Measurements from ENCODE around the gene CLCF1. TPM values are rescaled to one million over a fixed set of nuclear protein-coding genes. Genes with fewer than 3 reads are reported as not detected.

CLCF1 gene
- polyA plus RNA-seq, 1 donor from 2014 or later, result not detected

DNA sequence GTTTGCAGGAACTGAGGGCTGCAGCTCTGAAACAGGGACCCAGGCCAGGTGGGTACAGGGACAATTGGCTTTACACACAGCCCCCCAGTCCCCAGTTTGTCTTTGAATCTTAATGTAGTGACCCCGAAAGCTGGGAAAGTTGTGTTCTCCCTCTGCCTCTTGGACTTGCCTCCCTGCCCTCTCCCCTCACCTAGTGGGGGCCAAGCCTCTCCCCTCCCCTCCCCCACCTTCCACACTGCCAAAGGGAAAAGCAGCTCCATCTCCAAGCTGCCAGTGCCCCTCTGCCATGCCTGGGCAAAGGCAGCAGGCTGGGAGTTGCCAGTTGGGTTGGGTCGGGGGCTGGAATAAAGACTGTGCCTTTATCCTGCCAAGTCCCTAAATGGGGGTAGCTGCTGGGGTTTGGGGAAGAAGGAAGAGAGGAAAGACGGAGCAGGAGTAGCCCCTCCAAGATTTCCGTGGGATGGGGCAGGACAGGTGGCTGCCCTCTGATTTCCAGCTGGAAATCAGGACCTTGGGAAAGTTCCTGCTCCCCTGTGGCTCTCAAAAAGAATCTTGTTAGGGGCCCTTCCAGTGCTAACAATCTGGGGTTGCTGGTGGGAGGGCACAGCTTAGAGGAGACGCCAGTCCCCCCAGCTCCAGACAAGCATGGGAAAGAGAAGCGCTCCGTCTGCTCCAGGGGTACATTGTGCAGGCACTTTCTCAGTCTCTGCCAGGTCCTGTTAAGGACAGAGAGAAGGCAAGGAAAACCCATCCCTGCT lies 2.8 kb upstream of the CLCF1 start:
- H3K9me3 ChIP-seq (ENCODE audit: low read length), result no peaks in the 10 kb centered on the region
- H3F3A ChIP-seq (ENCODE audit: insufficient read depth, low read length, poor library complexity, severe bottlenecking), result no peaks in the 10 kb centered on the region
- H3K79me2 ChIP-seq (replicated peaks; ENCODE audit: insufficient read depth, low read length), result no peaks in the 10 kb centered on the region
- H3K9me2 ChIP-seq (ENCODE audit: insufficient read depth, low read length), result no peaks in the 10 kb centered on the region
- no peak overlapping the region for H3K4me3 ChIP-seq (ENCODE audit: low read length)
- TF ChIP-seq, protein P1, sequence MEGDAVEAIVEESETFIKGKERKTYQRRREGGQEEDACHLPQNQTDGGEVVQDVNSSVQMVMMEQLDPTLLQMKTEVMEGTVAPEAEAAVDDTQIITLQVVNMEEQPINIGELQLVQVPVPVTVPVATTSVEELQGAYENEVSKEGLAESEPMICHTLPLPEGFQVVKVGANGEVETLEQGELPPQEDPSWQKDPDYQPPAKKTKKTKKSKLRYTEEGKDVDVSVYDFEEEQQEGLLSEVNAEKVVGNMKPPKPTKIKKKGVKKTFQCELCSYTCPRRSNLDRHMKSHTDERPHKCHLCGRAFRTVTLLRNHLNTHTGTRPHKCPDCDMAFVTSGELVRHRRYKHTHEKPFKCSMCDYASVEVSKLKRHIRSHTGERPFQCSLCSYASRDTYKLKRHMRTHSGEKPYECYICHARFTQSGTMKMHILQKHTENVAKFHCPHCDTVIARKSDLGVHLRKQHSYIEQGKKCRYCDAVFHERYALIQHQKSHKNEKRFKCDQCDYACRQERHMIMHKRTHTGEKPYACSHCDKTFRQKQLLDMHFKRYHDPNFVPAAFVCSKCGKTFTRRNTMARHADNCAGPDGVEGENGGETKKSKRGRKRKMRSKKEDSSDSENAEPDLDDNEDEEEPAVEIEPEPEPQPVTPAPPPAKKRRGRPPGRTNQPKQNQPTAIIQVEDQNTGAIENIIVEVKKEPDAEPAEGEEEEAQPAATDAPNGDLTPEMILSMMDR (IDR thresholded peaks at IDR 0.05; ENCODE audit: poor library complexity, severe bottlenecking), result no peak
- TF ChIP-seq POLR2AphosphoS5 (IDR thresholded peaks at IDR 0.05) (no peak), EZH2 (IDR thresholded peaks at IDR 0.05; ENCODE audit: borderline replicate concordance, insufficient read depth, low read length, poor library complexity, severe bottlenecking) (no peak)
- H3K36me3 ChIP-seq (ENCODE audit: insufficient read depth, low read length), result no peaks in the 10 kb centered on the region
- H4K20me1 ChIP-seq (ENCODE audit: insufficient read depth), result no peaks in the 10 kb centered on the region
- H3K27me3 ChIP-seq (ENCODE audit: insufficient read depth, low read depth, low read length), result peaks cover 42% of the 10 kb centered on the region
- H3K27ac ChIP-seq (ENCODE audit: low read length), result no peak overlapping the region
- H2AFZ ChIP-seq (ENCODE audit: low read depth, low read length), result no peak overlapping the region
- H3K9ac ChIP-seq (ENCODE audit: low read length), result no peak overlapping the region
- no peak overlapping the region for H3K4me2 ChIP-seq (ENCODE audit: low read length)

DNA sequence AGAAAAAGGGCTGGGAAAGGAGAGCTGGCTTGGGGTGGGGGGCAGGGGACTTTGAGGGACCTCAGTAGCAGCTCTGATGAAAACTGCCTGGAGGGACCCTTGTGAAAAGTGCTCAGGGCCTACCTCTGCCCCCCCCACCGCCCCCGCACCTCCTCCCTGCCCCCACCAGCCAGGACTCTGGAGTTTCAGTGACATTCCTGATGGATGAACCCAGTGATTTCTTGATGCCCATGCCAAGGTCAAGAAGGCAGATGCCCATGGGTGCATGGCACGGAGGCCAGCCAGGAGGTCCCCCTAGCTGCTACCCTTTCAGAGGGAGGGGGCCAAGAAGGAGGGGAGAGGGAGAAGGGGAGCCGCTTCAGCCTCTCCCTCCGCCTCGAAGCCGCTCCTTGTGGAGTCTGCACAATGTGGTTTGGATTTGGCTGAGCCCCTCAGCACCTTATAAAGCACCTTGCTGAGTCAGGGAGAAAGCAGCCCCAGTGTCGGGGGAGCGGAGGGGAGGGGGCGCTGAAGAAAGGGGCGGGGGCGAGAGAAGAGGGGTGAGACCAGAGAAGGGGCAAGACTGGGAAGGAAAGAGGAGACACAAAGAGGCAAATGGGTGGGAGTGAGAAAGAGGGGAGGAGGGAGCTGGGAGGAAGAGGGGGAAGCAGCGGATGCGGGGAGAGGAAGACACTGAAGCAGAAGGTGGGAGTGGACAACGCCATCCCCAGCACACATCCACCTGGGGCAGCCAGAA lies 2.1 kb upstream of the CLCF1 start:
- H3K9me3 ChIP-seq (ENCODE audit: low read length), result no peaks in the 10 kb centered on the region
- H3K4me2 ChIP-seq (ENCODE audit: low read length), result no peak overlapping the region
- peaks cover 42% of the 10 kb centered on the region for H3K27me3 ChIP-seq (ENCODE audit: insufficient read depth, low read depth, low read length)
- no peaks in the 10 kb centered on the region for H4K20me1 ChIP-seq (ENCODE audit: insufficient read depth)
- H3K9ac ChIP-seq (ENCODE audit: low read length), result no peak overlapping the region
- H3K9me2 ChIP-seq (ENCODE audit: insufficient read depth, low read length), result no peaks in the 10 kb centered on the region
- TF ChIP-seq MXI1 (conservative IDR thresholded peaks at IDR 0.05; ENCODE audit: poor library complexity, severe bottlenecking) (no peak), TAF1 (IDR thresholded peaks at IDR 0.05; ENCODE audit: low read depth) (no peak), EZH2 (IDR thresholded peaks at IDR 0.05; ENCODE audit: borderline replicate concordance, insufficient read depth, low read length, poor library complexity, severe bottlenecking) (no peak), SMC3 (conservative IDR thresholded peaks at IDR 0.05; ENCODE audit: poor library complexity) (no peak), POLR2AphosphoS5 (IDR thresholded peaks at IDR 0.05) (no peak), EP300 (conservative IDR thresholded peaks at IDR 0.05; ENCODE audit: poor library complexity, severe bottlenecking) (no peak), RAD21 (conservative IDR thresholded peaks at IDR 0.05) (no peak)
- TF ChIP-seq, protein P1 (IDR thresholded peaks at IDR 0.05; ENCODE audit: poor library complexity, severe bottlenecking), result no peak
- TF ChIP-seq, protein P2, sequence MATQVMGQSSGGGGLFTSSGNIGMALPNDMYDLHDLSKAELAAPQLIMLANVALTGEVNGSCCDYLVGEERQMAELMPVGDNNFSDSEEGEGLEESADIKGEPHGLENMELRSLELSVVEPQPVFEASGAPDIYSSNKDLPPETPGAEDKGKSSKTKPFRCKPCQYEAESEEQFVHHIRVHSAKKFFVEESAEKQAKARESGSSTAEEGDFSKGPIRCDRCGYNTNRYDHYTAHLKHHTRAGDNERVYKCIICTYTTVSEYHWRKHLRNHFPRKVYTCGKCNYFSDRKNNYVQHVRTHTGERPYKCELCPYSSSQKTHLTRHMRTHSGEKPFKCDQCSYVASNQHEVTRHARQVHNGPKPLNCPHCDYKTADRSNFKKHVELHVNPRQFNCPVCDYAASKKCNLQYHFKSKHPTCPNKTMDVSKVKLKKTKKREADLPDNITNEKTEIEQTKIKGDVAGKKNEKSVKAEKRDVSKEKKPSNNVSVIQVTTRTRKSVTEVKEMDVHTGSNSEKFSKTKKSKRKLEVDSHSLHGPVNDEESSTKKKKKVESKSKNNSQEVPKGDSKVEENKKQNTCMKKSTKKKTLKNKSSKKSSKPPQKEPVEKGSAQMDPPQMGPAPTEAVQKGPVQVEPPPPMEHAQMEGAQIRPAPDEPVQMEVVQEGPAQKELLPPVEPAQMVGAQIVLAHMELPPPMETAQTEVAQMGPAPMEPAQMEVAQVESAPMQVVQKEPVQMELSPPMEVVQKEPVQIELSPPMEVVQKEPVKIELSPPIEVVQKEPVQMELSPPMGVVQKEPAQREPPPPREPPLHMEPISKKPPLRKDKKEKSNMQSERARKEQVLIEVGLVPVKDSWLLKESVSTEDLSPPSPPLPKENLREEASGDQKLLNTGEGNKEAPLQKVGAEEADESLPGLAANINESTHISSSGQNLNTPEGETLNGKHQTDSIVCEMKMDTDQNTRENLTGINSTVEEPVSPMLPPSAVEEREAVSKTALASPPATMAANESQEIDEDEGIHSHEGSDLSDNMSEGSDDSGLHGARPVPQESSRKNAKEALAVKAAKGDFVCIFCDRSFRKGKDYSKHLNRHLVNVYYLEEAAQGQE (IDR thresholded peaks at IDR 0.05; ENCODE audit: borderline replicate concordance), result no peak
- no peak overlapping the region for H2AFZ ChIP-seq (ENCODE audit: low read depth, low read length)
- H3F3A ChIP-seq (ENCODE audit: insufficient read depth, low read length, poor library complexity, severe bottlenecking), result no peaks in the 10 kb centered on the region
- no peaks in the 10 kb centered on the region for H3K79me2 ChIP-seq (replicated peaks; ENCODE audit: insufficient read depth, low read length)
- no peaks in the 10 kb centered on the region for H3K36me3 ChIP-seq (ENCODE audit: insufficient read depth, low read length)
- no peak overlapping the region for H3K4me3 ChIP-seq (ENCODE audit: low read length)
- no peak overlapping the region for H3K27ac ChIP-seq (ENCODE audit: low read length)

All from neural cell (in vitro differentiated cells).